ENCODE results near the gene RAPGEF3.
A peak's percentile ranks its signal among the peaks of the same experiment; 100 is the strongest.

Gene RAPGEF3

GRCh38 chr12:47775100-47775911, 16.6 kb upstream of the RAPGEF3 start:
- no peak for DNase-seq (ENCODE audit: low read depth)

- no peak for DNase-seq (ENCODE audit: low read depth)
Observed at GRCh38 chr12:47774663-47775062, 16.0 kb upstream of the RAPGEF3 start.

DNA sequence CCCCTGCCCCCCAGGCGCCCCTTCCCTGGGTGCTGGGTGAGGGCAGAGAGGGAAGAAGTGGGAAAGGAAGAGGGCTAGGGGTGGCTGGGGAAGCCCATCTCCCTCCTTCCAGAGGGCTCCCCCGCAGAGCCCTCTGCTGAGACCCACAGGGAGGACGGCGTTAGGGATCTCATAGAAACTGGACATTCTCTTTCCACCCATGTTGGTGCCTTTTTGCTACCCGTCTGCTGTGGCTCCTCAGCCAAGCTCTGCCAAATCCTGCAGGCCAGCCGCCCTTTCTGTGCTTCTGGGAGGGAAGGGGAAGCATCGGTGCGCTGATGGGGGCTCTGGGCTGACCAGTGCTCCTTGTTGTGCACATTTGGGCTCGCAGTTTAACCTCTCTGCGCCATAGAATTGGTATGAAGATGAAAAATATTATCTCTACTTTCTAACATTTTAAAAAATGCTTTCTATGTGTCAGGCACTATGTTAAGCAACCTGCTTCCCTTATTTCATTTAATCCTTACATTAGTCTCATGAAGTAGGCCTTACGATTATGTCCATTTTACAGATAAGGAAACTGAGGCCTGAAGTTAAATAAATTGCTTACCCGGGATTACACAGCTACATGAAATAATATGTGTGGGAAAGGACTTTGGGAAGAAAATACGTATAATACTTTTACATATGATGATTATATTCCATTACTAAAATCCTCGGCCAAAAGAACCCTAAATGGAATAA, 15.3 kb upstream of the RAPGEF3 start:
- DNase-seq (ENCODE audit: low read depth) = no peak

- peak; percentile 52 for DNase-seq (ENCODE audit: low read depth)
Observed at GRCh38 chr12:47773062-47773857, 14.6 kb upstream of the RAPGEF3 start, which contains the start of gene SLC48A1. Gene SLC48A1 (plus strand): TSS chr12:47773238. CDS start chr12:47773305, 67 bp downstream.

GRCh38 chr12:47772738-47773061, 14.0 kb upstream of the RAPGEF3 start:
- no peak for DNase-seq (ENCODE audit: low read depth)

DNA sequence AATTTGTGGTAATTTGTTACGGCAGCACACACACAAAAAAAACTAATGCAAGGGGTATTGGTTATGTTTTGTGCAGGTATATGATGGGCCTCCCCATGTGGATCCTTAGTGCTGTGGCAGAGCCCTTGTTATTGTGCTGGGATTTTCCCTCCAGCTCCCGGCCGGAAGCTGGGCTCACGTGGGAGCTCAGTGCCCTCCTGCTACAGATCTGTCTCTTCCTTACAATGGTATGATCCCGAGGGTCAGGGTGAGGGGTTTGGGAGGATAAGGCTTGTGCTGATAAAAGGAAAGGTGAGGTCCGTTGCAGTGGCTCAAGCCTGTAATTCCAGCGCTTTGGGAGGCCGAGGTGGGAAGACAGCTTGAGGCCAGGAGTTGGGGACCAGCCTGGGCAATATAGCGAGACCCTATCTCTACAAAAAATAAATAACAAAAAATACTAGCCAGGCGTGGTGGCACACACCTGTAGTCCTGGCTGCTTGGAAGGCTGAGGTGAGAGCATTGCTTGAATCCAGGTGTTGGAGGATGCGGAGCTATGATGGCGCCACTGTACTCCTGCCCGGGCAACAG, 13.5 kb upstream of the RAPGEF3 start:
- DNase-seq (ENCODE audit: low read depth) = no peak

GRCh38 chr12:47771304-47771703, 12.6 kb upstream of the RAPGEF3 start:
- no peak for DNase-seq (ENCODE audit: low read depth)

DNA sequence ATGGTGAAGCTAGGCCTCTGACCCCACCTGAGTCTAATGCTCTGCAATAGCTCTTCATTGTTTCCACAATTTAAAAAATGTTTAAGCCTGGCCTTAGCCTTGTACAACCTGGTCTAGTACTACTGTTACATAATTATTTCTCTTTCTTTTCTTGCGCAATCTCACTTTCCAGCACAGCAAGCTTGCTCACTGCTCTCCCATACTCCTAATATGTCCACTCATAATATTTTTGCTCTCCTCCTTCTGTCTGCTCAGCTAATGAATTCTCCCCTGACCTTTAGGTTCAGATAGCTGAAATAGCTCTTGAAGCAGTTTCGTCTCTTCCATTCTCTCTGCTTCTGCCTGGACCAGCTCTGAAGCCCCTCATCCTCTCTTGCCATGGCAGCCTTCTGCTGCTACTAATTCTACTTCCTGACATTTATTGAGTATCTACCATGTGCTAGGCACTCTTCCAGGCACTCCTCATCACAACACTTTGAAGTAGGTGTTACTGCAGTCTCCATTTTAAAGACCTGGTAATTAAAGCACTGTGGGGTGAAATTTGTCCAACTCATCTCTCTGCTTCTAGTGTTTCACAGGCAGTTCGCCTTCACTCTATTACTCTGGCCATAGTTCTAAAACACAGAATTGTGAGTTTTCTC, 11.5 kb upstream of the RAPGEF3 start:
- DNase-seq (ENCODE audit: low read depth) = no peak

- no peak for DNase-seq (ENCODE audit: low read depth)
Observed at GRCh38 chr12:47769234-47770085, 10.8 kb upstream of the RAPGEF3 start.

GRCh38 chr12:47768323-47768811, 9.7 kb upstream of the RAPGEF3 start:
- DNase-seq (ENCODE audit: low read depth) = no peak

GRCh38 chr12:47767216-47767724, 8.6 kb upstream of the RAPGEF3 start:
- peak; percentile 45 for DNase-seq (ENCODE audit: low read depth)

GRCh38 chr12:47766502-47767215, 8.0 kb upstream of the RAPGEF3 start:
- no peak for DNase-seq (ENCODE audit: low read depth)

GRCh38 chr12:47763481-47764346, 5.0 kb upstream of the RAPGEF3 start:
- DNase-seq (ENCODE audit: low read depth) = no peak

DNA sequence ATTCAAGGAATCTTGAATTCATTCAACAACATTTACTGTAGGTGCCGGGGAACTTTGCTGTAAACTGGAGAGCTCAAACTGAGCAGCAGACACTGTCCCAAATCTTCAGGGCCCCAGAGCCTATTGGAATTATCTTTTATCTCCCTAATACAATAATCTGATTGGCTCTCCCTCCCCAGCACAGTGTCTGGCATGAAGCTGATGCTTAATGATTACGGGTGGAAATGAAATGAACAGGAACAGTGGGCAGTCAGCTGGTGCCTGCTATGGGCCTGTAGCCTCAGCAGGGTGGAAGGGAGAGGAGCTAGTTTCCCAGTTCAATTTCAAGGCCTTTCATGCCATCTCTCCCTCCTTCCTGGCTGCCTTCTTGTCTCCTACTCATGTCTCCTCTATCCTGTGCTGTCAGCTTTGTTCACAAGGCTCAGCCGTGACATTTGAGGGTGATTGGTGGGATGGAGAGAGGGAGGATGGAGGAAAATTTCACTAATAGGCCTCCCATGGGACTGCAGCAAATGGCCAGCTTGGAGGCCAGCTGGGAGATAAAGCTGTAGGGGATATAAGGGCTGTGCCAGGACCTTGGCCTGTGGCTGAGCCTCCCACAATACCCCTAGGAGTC, 4.3 kb upstream of the RAPGEF3 start:
- no peak for DNase-seq (ENCODE audit: low read depth)

- DNase-seq (ENCODE audit: low read depth) = no peak
Observed at GRCh38 chr12:47758584-47758833, 171 bp downstream of the RAPGEF3 start.

DNA sequence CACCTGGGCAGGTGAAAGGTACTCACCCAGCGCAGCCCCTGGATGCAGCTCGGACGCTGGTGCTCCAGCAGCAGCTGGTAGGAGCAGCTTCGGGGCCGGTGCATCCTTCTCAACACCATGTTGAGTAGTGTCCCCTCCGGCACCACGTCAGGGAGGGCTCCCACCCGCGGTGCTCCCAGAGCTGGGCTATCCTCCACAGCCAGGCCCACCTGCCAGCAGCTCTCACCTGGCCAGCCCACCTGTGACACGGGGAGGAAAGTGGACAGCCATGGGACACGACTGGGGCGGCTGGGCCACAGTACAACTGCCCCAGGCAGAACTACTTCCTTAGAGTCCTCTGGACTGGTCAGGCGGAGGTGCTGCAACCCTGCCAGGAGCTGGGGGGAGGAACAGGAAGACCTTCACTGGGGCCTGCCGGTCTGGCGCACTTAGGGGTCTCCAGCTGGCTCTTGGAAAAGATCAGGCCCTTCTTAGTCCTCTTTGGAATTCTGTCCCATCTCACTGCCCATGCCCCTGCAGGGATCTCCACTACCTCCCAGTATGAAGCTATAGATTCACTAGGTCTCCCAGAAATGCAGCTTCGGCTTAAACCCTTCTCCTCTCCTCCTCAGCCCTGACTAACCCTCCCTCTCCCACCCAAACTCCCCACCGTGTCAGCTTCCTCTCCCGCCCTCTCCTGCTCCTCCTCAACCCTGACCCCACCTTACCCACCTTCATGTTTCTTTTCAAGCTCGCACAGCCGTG, 668 bp downstream of the RAPGEF3 start:
- DNase-seq (ENCODE audit: low read depth) = no peak

- no peak for DNase-seq (ENCODE audit: low read depth)
Observed at GRCh38 chr12:47757364-47757839, 1.3 kb downstream of the RAPGEF3 start.

Data from T-helper 22 cell (primary cell).